Measurements from ENCODE around the gene DMC1.
"Not testable (repeated sequence)": the region's sequence is repeated elsewhere in the genome, so short reads cannot be mapped to it uniquely, and the experiment has no call there.

The DMC1 gene, protein sequence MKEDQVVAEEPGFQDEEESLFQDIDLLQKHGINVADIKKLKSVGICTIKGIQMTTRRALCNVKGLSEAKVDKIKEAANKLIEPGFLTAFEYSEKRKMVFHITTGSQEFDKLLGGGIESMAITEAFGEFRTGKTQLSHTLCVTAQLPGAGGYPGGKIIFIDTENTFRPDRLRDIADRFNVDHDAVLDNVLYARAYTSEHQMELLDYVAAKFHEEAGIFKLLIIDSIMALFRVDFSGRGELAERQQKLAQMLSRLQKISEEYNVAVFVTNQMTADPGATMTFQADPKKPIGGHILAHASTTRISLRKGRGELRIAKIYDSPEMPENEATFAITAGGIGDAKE

GRCh38 chr22:38569972-38570778 is at the start of gene DMC1:
Gene DMC1 (minus strand): TSS chr22:38570183. CDS start chr22:38568256, 1,927 bp downstream.
- H3K27ac ChIP-seq: peak within 1 kb of the TSS; percentile 61
- TF ChIP-seq CTCF (conservative IDR thresholded peaks at IDR 0.05): no peak

- no peak for TF ChIP-seq CTCF (conservative IDR thresholded peaks at IDR 0.05)
Observed at GRCh38 chr22:38618682-38619081, 48.7 kb upstream of the DMC1 start.

GRCh38 chr22:38618258-38618657 is 48.3 kb upstream of the DMC1 start:
- no peak overlapping the region for H3K27ac ChIP-seq

More at GRCh38 chr22:38618682-38619081, 48.7 kb upstream of the DMC1 start:
- no peak overlapping the region for H3K27ac ChIP-seq

GRCh38 chr22:38615064-38615405 is 45.1 kb upstream of the DMC1 start:
- H3K27ac ChIP-seq: not testable (repeated sequence)

More at GRCh38 chr22:38618258-38618657, 48.3 kb upstream of the DMC1 start:
- no peak for TF ChIP-seq CTCF (conservative IDR thresholded peaks at IDR 0.05)

DNA sequence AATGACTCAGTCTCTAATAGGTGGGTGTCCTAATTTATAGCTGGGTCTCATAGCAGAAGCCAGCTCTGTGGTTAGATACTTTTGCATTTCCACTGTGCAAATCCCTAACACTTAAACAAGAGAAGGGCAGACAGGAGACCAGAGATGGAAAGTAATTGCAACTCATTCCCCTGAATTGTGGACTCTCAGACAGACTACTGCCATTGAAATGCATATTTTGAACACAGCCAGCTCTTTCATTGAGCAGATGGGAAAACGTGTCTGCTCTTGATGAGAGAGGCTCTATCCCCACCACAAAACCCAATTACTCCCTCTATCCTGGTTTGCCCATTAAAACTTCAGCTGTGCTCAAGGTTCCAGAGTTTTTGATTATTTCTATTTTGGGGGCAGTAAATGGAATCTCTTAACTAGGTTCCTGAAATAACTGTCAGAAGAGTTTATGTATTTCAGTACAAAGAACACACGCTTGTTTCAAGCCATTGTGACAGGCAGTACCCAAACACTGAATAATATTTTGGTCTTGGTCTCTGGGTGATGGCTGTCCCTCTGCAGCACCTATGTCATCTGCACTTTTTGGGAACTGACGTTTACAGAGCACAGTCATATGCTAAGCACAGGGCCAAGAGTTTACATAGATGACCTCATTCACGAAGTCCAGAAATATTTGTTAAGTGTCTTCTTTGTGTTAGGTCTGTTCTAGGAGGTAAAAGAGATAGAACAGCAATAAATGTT is 44.5 kb upstream of the DMC1 start:
- no peak overlapping the region for H3K27ac ChIP-seq
- TF ChIP-seq CTCF (conservative IDR thresholded peaks at IDR 0.05): no peak

DNA sequence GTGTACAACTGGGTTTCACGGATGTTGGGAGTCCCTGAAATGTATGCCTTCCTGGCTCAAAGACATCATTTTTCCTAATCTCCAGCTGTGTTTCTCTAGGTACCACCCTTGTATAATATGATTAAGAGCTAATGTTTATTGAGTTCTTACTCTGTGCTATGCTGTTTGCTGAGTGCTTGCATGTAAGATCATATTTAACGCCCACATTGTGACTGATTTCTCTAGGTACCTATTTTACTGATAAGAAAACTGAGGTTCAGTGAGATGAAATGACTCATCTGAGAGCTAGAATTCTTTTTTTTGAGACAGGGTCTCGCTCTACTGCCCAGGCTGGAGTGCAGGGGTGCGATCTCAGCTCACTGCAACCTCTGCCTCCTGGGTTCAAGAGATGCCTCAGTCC is 43.6 kb upstream of the DMC1 start:
- no peak overlapping the region for H3K27ac ChIP-seq
- no peak for TF ChIP-seq CTCF (conservative IDR thresholded peaks at IDR 0.05)

- peak overlapping the region; percentile 22; the same call in 1 of the 2 replicates for H3K27ac ChIP-seq
- TF ChIP-seq CTCF (conservative IDR thresholded peaks at IDR 0.05): no peak
Observed at GRCh38 chr22:38612217-38613006, 42.4 kb upstream of the DMC1 start.

All from VCaP (cell line).